BE2C (cell line): ENCODE measurements around the gene ARAP2.

Source experiments
- DNase-seq: peaks from one replicate; pipeline ENCODE4 v3.0.0-alpha.2; 2020
- H3K27me3 ChIP-seq: fragments of 250-450 bp; sonication (Bioruptor Pico); 2 replicates; pipeline ENCODE4 v1.5.1; 2020; ENCODE audit warnings: mild to moderate bottlenecking
- H3K36me3 ChIP-seq: fragments of 250-450 bp; sonication (Bioruptor Pico); 2 replicates; pipeline ENCODE4 v1.5.1; 2020; ENCODE audit warnings: mild to moderate bottlenecking
- H3K4me1 ChIP-seq: fragments of 250-450 bp; sonication (Bioruptor Pico); 2 replicates; pipeline ENCODE4 v1.5.1; 2020
- H3K4me3 ChIP-seq: 2 replicates; pipeline ENCODE4 v1.5.1; 2011; ENCODE audit warnings: low read depth, low read length
- H3K9me3 ChIP-seq: fragments of 250-450 bp; sonication (Bioruptor Pico); 2 replicates; pipeline ENCODE4 v1.5.1; 2020
- CTCF ChIP-seq: IDR thresholded peaks from 2 replicates; pipeline ENCODE4 v1.5.1; 2012; ENCODE audit warnings: mild to moderate bottlenecking, low read depth, low read length

ARAP2 gene

GRCh38 chr4:36174570-36174969 lies 69.7 kb downstream of the ARAP2 start:
- no peak for TF ChIP-seq CTCF
- H3K36me3 ChIP-seq, result no peaks in the 10 kb centered on the region

GRCh38 chr4:36173905-36174304 lies 70.4 kb downstream of the ARAP2 start:
- H3K4me1 ChIP-seq, result no peaks in the 10 kb centered on the region
- no peaks in the 10 kb centered on the region for H3K36me3 ChIP-seq
- H3K4me3 ChIP-seq, result no peak overlapping the region
- no peaks in the 10 kb centered on the region for H3K9me3 ChIP-seq
- no peaks in the 10 kb centered on the region for H3K27me3 ChIP-seq
- DNase-seq, result no peak
- TF ChIP-seq CTCF, result no peak

More at GRCh38 chr4:36174570-36174969, 69.7 kb downstream of the ARAP2 start:
- Histone ChIP-seq H3K9me3 (no peaks in the 10 kb centered on the region), H3K4me1 (no peaks in the 10 kb centered on the region), H3K4me3 (no peak overlapping the region), H3K27me3 (no peaks in the 10 kb centered on the region)
- no peak for DNase-seq

- H3K9me3 ChIP-seq, result no peaks in the 10 kb centered on the region
- no peak overlapping the region for H3K4me3 ChIP-seq
- H3K4me1 ChIP-seq, result no peaks in the 10 kb centered on the region
- H3K27me3 ChIP-seq, result no peaks in the 10 kb centered on the region
- TF ChIP-seq CTCF, result no peak
- H3K36me3 ChIP-seq, result no peaks in the 10 kb centered on the region
- DNase-seq, result no peak
Observed at GRCh38 chr4:36172656-36173055, 71.7 kb downstream of the ARAP2 start.

- Histone ChIP-seq H3K36me3 (no peaks in the 10 kb centered on the region), H3K27me3 (no peaks in the 10 kb centered on the region), H3K4me1 (no peaks in the 10 kb centered on the region), H3K4me3 (no peak overlapping the region), H3K9me3 (no peaks in the 10 kb centered on the region)
- DNase-seq, result no peak
- no peak for TF ChIP-seq CTCF
Observed at GRCh38 chr4:36168127-36168878, 76.0 kb downstream of the ARAP2 start.

GRCh38 chr4:36165631-36166005 lies 78.7 kb downstream of the ARAP2 start:
- H3K9me3 ChIP-seq, result no peaks in the 10 kb centered on the region
- DNase-seq, result no peak
- no peak for TF ChIP-seq CTCF
- no peaks in the 10 kb centered on the region for H3K27me3 ChIP-seq
- no peaks in the 10 kb centered on the region for H3K4me1 ChIP-seq
- H3K4me3 ChIP-seq, result no peak overlapping the region
- H3K36me3 ChIP-seq, result no peaks in the 10 kb centered on the region

GRCh38 chr4:36164900-36165630 lies 79.2 kb downstream of the ARAP2 start:
- Histone ChIP-seq H3K4me1 (no peaks in the 10 kb centered on the region), H3K4me3 (no peak overlapping the region), H3K27me3 (no peaks in the 10 kb centered on the region), H3K9me3 (no peaks in the 10 kb centered on the region), H3K36me3 (no peaks in the 10 kb centered on the region)
- TF ChIP-seq CTCF, result no peak
- DNase-seq, result no peak
